ENCODE results near the gene TBCB.
A peak's percentile ranks its signal among the peaks of the same experiment; 100 is the strongest.

GRCh38 chr19:36114721-36115452, 381 bp upstream of the TBCB start, which contains the start of gene POLR2I:
- TF ChIP-seq CTCF (IDR thresholded peaks at IDR 0.05; ENCODE audit: insufficient read depth, low read length) (no peak), SPI1 (IDR thresholded peaks at IDR 0.05; ENCODE audit: borderline replicate concordance, low read depth) (no peak), POLR2AphosphoS5 (IDR thresholded peaks at IDR 0.05; ENCODE audit: low read depth) (peak; percentile 61; the same call in 1 of the 2 replicates)
